HepG2 (cell line): Measurements from ENCODE around the gene BMPR1B. TPM values are rescaled to one million over a fixed set of nuclear protein-coding genes. Genes with fewer than 3 reads are reported as not detected.

Experiments
- ATAC-seq: fragments of 200-7000 bp; cut with Tn5 transposase; 3 replicates; pipeline ENCODE4 v1.9.1; 2020; ENCODE audit warnings: mild to moderate bottlenecking, moderate library complexity
- BruUV-seq: library from RNA; stranded (reverse); fragments of 400-500 nt; replicated peaks from 2 replicates; lab custom pipeline; 2021; lab: Mats Ljungman, UMichigan
- CTCF ChIA-PET: fragments of 300-600 bp; formaldehyde crosslinking; extraction: SDS; loops from one replicate; lab custom pipeline; 2021; ENCODE audit warnings: low total read pairs, inconsistent platforms, low intra/inter-chr PET ratio; lab: Yijun Ruan, JAX
- POLR2A ChIA-PET: fragments of 350-600 bp; sonication (Branson Sonifier 250); formaldehyde crosslinking; loops from one replicate; lab custom pipeline; 2020; ENCODE audit warnings: antibody characterized with exemption, inconsistent platforms; lab: Yijun Ruan, JAX
- DNase-seq: peaks from one replicate; pipeline ENCODE4 v3.0.0-alpha.2; 2015; ENCODE audit warnings: low spot score
- FAIRE-seq: peaks from 3 replicates; lab custom pipeline; 2011; peaks lifted over from hg19 to GRCh38; lab: Jason Lieb, UNC
- H2AFZ ChIP-seq: one replicate; pipeline ENCODE4 v1.6.1; 2011; ENCODE audit warnings: low read length, inconsistent platforms
- H3K27ac ChIP-seq: fragments of 300-600 bp; 3 replicates; pipeline ENCODE4 v1.8.0; 2011; ENCODE audit warnings: mixed run types, mild to moderate bottlenecking, mixed read lengths, low read length, inconsistent platforms; ENCODE audit not compliant: insufficient read depth; ENCODE audit errors: extremely low read length
- H3K27me3 ChIP-seq, 2 experiments: fragments of 200-600 bp in 1 of 2; 2 replicates in 1 of 2; 3 replicates in 1 of 2; pipeline versions ENCODE4 v1.6.0 to v1.8.0; 2011; ENCODE audit warnings: low read length in 2 of 2, mild to moderate bottlenecking in 2 of 2, moderate library complexity in 2 of 2, inconsistent platforms in 1 of 2; ENCODE audit not compliant: insufficient read depth in 2 of 2, control insufficient read depth in 1 of 2
- H3K36me3 ChIP-seq, 2 experiments: fragments of 200-600 bp in 1 of 2; replicated peaks in 1 of 2; 2 replicates in 1 of 2; 3 replicates in 1 of 2; pipeline versions ENCODE4 v1.5.1 to v1.8.0; 2011; ENCODE audit warnings: low read length in 2 of 2, inconsistent platforms in 1 of 2; ENCODE audit not compliant: insufficient read depth in 2 of 2, control insufficient read depth in 1 of 2
- H3K4me1 ChIP-seq: 2 replicates; pipeline ENCODE4 v1.5.1; 2012; ENCODE audit warnings: low read length, inconsistent platforms; ENCODE audit not compliant: insufficient read depth
- H3K4me2 ChIP-seq: 2 replicates; pipeline ENCODE4 v1.6.0; 2011; ENCODE audit warnings: low read depth, low read length, inconsistent platforms
- H3K4me3 ChIP-seq, 3 experiments: fragments of 200-600 bp in 1 of 3; sonication (generic), shearing (Covaris generic) in 1 of 3; replicated peaks in 1 of 3; 2 replicates each; pipeline ENCODE4 v1.5.1; 2011 to 2016; ENCODE audit warnings: low read length in 3 of 3, inconsistent platforms in 2 of 3, low read depth in 2 of 3, mild to moderate bottlenecking in 2 of 3, control low read depth in 1 of 3, mixed read lengths in 1 of 3; ENCODE audit not compliant: insufficient read depth in 1 of 3
- H3K79me2 ChIP-seq: one replicate; pipeline ENCODE4 v1.6.1; 2011; ENCODE audit warnings: low read length, inconsistent platforms; ENCODE audit not compliant: insufficient read depth
- H3K9ac ChIP-seq: 2 replicates; pipeline ENCODE4 v1.6.0; 2011; ENCODE audit warnings: mild to moderate bottlenecking, low read depth, low read length, inconsistent platforms; ENCODE audit not compliant: insufficient read depth
- H3K9me3 ChIP-seq: 2 replicates; pipeline ENCODE4 v1.5.1; 2012; ENCODE audit warnings: mild to moderate bottlenecking, low read length
- H4K20me1 ChIP-seq: 2 replicates; pipeline ENCODE4 v1.6.0; 2011; ENCODE audit warnings: inconsistent platforms, mild to moderate bottlenecking, low read length, moderate library complexity; ENCODE audit not compliant: insufficient read depth
- HDAC1 ChIP-seq: sonication (generic); formaldehyde crosslinking; IDR thresholded peaks from 2 replicates; pipeline ENCODE4 v1.5.1; 2020; ENCODE audit warnings: mild to moderate bottlenecking, missing genetic modification reagents
- KDM2A ChIP-seq: sonication (generic); formaldehyde crosslinking; IDR thresholded peaks from 2 replicates; pipeline ENCODE4 v1.4.0; 2020; ENCODE audit warnings: low read depth, missing genetic modification reagents, borderline replicate concordance
- MIER2 ChIP-seq: IDR thresholded peaks from 2 replicates; pipeline ENCODE4 v1.6.1; 2016; ENCODE audit warnings: missing biosample characterization, missing genetic modification reagents
- MXD4 ChIP-seq: IDR thresholded peaks from 2 replicates; pipeline ENCODE4 v1.6.1; 2016; ENCODE audit warnings: mild to moderate bottlenecking, missing biosample characterization, missing genetic modification reagents
- NR2F6 ChIP-seq, 2 experiments: IDR thresholded peaks; 2 replicates each; pipeline ENCODE4 v1.6.1; 2016; ENCODE audit warnings: antibody characterized with exemption in 1 of 2, mild to moderate bottlenecking in 1 of 2
- XBP1 ChIP-seq: sonication (generic); formaldehyde crosslinking; IDR thresholded peaks from 2 replicates; pipeline ENCODE4 v1.5.0; 2020; ENCODE audit warnings: missing genetic modification reagents
- ZFP1 ChIP-seq: IDR thresholded peaks from 2 replicates; pipeline ENCODE4 v1.6.1; 2016
- ZFY ChIP-seq: sonication (generic); formaldehyde crosslinking; IDR thresholded peaks from 2 replicates; pipeline ENCODE4 v1.4.0; 2020; ENCODE audit warnings: missing genetic modification reagents
- ZMAT3 ChIP-seq: sonication (generic); formaldehyde crosslinking; conservative IDR thresholded peaks from 2 replicates; pipeline ENCODE4 v1.7.0; 2021; ENCODE audit warnings: missing genetic modification reagents
- ZNF367 ChIP-seq: sonication (generic); formaldehyde crosslinking; IDR thresholded peaks from 2 replicates; pipeline ENCODE4 v1.4.0; 2020; ENCODE audit warnings: missing genetic modification reagents, borderline replicate concordance
- ZNF674 ChIP-seq: sonication (generic); formaldehyde crosslinking; IDR thresholded peaks from 2 replicates; pipeline ENCODE4 v1.5.0; 2020; ENCODE audit warnings: low read depth, mild to moderate bottlenecking, missing genetic modification reagents
- ZNF775 ChIP-seq: sonication (generic); formaldehyde crosslinking; IDR thresholded peaks from 2 replicates; pipeline ENCODE4 v1.4.0; 2020; ENCODE audit warnings: missing genetic modification reagents, mild to moderate bottlenecking, moderate library complexity, borderline replicate concordance
- WGBS: methylation state at CpG from one replicate; pipeline ENCODE4 v1.1.6; 2017; ENCODE audit warnings: low lambda C conversion rate; 5-methylcytosine and 5-hydroxymethylcytosine counted together
- in situ Hi-C: cut with HindIII; loops from 2 replicates; pipeline ENCODE4 v1.10.0; 2017; ENCODE audit warnings: low pct_unique_long_range_greater_than_20kb; ENCODE audit not compliant: extremely low pct_ligation_motif_present
- intact Hi-C: fragments of 100-400 bp; cut with micrococcal nuclease; formaldehyde crosslinking; loops from one replicate; pipeline ENCODE4 v1.10.0; 2022; ENCODE audit not compliant: unreplicated experiment
- polyA plus RNA-seq, 8 experiments: library from polyadenylated mRNA; depleted of rRNA in 3 of 8; stranded (reverse) in 7 of 8; unstranded in 1 of 8; fragments of >200 nt; fragmentation: Illumina TruSeq in 4 of 8; extraction: Trizol in 4 of 8; gene quantifications; 2 replicates each; pipeline versions ENCODE4 v1.2.1 to v1.2.3, GENCODE V29; 2011 to 2016; ENCODE audit warnings: low read depth in 4 of 8, missing spikeins in 1 of 8, mixed read lengths in 1 of 8; ENCODE audit not compliant: insufficient read depth in 1 of 8
- total RNA-seq, 5 experiments: library from RNA; depleted of rRNA; stranded (reverse); fragments of >200 nt; fragmentation: Illumina TruSeq; extraction: Trizol; gene quantifications; 2 replicates each; pipeline ENCODE4 v1.2.3, GENCODE V29; 2016; ENCODE audit warnings: low read depth in 1 of 5
- TF ChIP-seq, protein P1 (sequence below), 2 experiments: sonication (generic) in 1 of 2; formaldehyde crosslinking in 1 of 2; IDR thresholded peaks; 2 replicates each; pipeline versions ENCODE4 v1.4.0 to v1.6.1; 2016 to 2020; ENCODE audit warnings: borderline replicate concordance in 1 of 2, low read depth in 1 of 2, mild to moderate bottlenecking in 1 of 2, missing genetic modification reagents in 1 of 2
- TF ChIP-seq, protein P2 (sequence below): sonication (generic); formaldehyde crosslinking; IDR thresholded peaks from 2 replicates; pipeline ENCODE4 v1.4.0; 2020; ENCODE audit warnings: missing genetic modification reagents
- TF ChIP-seq, protein P3 (sequence below): sonication (generic); formaldehyde crosslinking; IDR thresholded peaks from 2 replicates; pipeline ENCODE4 v1.4.0; 2020; ENCODE audit warnings: missing genetic modification reagents, borderline replicate concordance

The BMPR1B gene
- total and polyA plus RNA-seq, 2 of the 13 experiments (the other 11 are each of a cell fraction or from before 2014, with no cell fraction given) = 0.07 TPM; not detected in 1

DNA sequence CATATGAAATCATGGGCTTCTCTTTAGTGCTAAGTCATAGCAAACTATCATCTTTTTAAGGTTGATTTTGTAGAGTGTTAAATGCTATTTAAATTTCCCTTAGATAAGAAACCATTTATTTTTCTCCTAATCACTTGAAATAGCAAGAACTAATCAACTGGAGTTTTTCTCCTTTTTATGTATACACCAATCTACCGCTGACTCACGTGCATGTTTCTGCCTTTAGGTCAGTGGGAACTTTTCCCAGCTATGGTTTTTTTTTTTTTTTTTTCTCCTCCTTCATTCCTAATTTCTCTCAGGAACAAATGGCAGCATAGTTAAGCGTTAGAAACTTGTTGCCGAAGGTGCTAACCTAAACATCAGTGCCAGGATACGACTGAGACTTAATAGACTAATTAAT, 176.4 kb downstream of the BMPR1B start:
- no peak overlapping the region for H3K4me2 ChIP-seq
- WGBS = 27% methylated on average over 5 of the region's 5 CpGs
- BruUV-seq = no TSS peak
- no peak overlapping the region for H3K4me3 ChIP-seq
- FAIRE-seq (no peak), ATAC-seq (no peak), DNase-seq (no peak)
- no peaks in the 10 kb centered on the region for H3K79me2 ChIP-seq
- no peaks in the 10 kb centered on the region for H3K9me3 ChIP-seq
- ChIA-PET POLR2A (no interaction called here), CTCF (no interaction called here)
- no peaks in the 10 kb centered on the region; a peak in 1 of 5 replicates for H3K27me3 ChIP-seq
- intact Hi-C loops = no loop called here
- H3K4me1 ChIP-seq = no peaks in the 10 kb centered on the region
- no peaks in the 10 kb centered on the region for H4K20me1 ChIP-seq
- H3K27ac ChIP-seq = no peak overlapping the region
- in situ Hi-C loops = no loop called here
- no peak overlapping the region for H3K9ac ChIP-seq
- no peak overlapping the region for H2AFZ ChIP-seq
- no peaks in the 10 kb centered on the region for H3K36me3 ChIP-seq
- TF ChIP-seq ZMAT3 (no peak), ZNF775 (CRISPR knock-in tag) (no peak), KDM2A (CRISPR knock-in tag) (no peak), MIER2 (no peak), ZFY (no peak), ZNF674 (CRISPR knock-in tag) (no peak), NR2F6 (IDR thresholded peaks at IDR 0.05) (no peak), NR2F6 (CRISPR knock-in tag; IDR thresholded peaks at IDR 0.05) (no peak), MXD4 (CRISPR knock-in tag) (no peak), XBP1 (CRISPR knock-in tag) (no peak), HDAC1 (no peak), ZFP1 (CRISPR knock-in tag) (no peak), ZNF367 (CRISPR knock-in tag) (no peak)
- TF ChIP-seq, protein P1, sequence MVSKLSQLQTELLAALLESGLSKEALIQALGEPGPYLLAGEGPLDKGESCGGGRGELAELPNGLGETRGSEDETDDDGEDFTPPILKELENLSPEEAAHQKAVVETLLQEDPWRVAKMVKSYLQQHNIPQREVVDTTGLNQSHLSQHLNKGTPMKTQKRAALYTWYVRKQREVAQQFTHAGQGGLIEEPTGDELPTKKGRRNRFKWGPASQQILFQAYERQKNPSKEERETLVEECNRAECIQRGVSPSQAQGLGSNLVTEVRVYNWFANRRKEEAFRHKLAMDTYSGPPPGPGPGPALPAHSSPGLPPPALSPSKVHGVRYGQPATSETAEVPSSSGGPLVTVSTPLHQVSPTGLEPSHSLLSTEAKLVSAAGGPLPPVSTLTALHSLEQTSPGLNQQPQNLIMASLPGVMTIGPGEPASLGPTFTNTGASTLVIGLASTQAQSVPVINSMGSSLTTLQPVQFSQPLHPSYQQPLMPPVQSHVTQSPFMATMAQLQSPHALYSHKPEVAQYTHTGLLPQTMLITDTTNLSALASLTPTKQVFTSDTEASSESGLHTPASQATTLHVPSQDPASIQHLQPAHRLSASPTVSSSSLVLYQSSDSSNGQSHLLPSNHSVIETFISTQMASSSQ (IDR thresholded peaks at IDR 0.05; ENCODE audit: low read depth) = no peak
- TF ChIP-seq, protein P1 (CRISPR knock-in tag; IDR thresholded peaks at IDR 0.05; ENCODE audit: borderline replicate concordance) = no peak
- TF ChIP-seq, protein P2, sequence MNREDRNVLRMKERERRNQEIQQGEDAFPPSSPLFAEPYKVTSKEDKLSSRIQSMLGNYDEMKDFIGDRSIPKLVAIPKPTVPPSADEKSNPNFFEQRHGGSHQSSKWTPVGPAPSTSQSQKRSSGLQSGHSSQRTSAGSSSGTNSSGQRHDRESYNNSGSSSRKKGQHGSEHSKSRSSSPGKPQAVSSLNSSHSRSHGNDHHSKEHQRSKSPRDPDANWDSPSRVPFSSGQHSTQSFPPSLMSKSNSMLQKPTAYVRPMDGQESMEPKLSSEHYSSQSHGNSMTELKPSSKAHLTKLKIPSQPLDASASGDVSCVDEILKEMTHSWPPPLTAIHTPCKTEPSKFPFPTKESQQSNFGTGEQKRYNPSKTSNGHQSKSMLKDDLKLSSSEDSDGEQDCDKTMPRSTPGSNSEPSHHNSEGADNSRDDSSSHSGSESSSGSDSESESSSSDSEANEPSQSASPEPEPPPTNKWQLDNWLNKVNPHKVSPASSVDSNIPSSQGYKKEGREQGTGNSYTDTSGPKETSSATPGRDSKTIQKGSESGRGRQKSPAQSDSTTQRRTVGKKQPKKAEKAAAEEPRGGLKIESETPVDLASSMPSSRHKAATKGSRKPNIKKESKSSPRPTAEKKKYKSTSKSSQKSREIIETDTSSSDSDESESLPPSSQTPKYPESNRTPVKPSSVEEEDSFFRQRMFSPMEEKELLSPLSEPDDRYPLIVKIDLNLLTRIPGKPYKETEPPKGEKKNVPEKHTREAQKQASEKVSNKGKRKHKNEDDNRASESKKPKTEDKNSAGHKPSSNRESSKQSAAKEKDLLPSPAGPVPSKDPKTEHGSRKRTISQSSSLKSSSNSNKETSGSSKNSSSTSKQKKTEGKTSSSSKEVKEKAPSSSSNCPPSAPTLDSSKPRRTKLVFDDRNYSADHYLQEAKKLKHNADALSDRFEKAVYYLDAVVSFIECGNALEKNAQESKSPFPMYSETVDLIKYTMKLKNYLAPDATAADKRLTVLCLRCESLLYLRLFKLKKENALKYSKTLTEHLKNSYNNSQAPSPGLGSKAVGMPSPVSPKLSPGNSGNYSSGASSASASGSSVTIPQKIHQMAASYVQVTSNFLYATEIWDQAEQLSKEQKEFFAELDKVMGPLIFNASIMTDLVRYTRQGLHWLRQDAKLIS (CRISPR knock-in tag) = no peak
- TF ChIP-seq, protein P3, sequence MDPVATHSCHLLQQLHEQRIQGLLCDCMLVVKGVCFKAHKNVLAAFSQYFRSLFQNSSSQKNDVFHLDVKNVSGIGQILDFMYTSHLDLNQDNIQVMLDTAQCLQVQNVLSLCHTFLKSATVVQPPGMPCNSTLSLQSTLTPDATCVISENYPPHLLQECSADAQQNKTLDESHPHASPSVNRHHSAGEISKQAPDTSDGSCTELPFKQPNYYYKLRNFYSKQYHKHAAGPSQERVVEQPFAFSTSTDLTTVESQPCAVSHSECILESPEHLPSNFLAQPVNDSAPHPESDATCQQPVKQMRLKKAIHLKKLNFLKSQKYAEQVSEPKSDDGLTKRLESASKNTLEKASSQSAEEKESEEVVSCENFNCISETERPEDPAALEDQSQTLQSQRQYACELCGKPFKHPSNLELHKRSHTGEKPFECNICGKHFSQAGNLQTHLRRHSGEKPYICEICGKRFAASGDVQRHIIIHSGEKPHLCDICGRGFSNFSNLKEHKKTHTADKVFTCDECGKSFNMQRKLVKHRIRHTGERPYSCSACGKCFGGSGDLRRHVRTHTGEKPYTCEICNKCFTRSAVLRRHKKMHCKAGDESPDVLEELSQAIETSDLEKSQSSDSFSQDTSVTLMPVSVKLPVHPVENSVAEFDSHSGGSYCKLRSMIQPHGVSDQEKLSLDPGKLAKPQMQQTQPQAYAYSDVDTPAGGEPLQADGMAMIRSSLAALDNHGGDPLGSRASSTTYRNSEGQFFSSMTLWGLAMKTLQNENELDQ (CRISPR knock-in tag) = no peak
